Measurements from ENCODE around the gene CXCR2. TPM values are rescaled to one million over a fixed set of nuclear protein-coding genes. Genes with fewer than 3 reads are reported as not detected.

The CXCR2 gene
- 100 to 1,000 TPM in 1 of 7 donors, 10 to 100 TPM in 6; 24.4 to 113 (median 56.2) TPM for total RNA-seq
- polyA plus RNA-seq = 1 to 10 TPM in 2 of 3 donors, under 1 TPM in 1; 0.39 to 6.5 (median 2.6) TPM
- long read RNA-seq, donor 1 = 0 reads
- long read RNA-seq, donor 2 = 0 reads

- H3K4me3 ChIP-seq = peak within 1 kb of the TSS in 7 of 8 donors; percentile 14 to 57 (median 29)
- peak within 1 kb of the TSS in 7 of 8 donors; percentile 62 to 90 (median 81) for H3K27ac ChIP-seq
- 19 to 43% (median 25%) methylated on average over 8 of the region's 8 CpGs for WGBS, 5 donors
- peaks cover 0 to 20% (median 10%) of the 10 kb centered on the region in 6 donors for H3K4me1 ChIP-seq
- intact Hi-C loops (cut with DNase I; ENCODE audit: low total_unique reads) = no loop called here
- peak; percentile 87 for DNase-seq
- peaks cover 0 to 21% (median 0%) of the 10 kb centered on the region in 7 donors for H3K27me3 ChIP-seq (replicated peaks in 1 of 7)
- no peaks in the 10 kb centered on the region for H3K36me3 ChIP-seq
- peak in 4 of 11 experiments; percentile 14 to 42 (median 23) for TF ChIP-seq CTCF (IDR thresholded peaks at IDR 0.05 in 8 of 11, conservative IDR thresholded peaks at IDR 0.05 in 3 of 11)
- no peak for TF ChIP-seq POLR2AphosphoS5 (IDR thresholded peaks at IDR 0.05)
- H3K9me3 ChIP-seq = peaks cover 0 to 28% (median 25%) of the 10 kb centered on the region in 8 donors
Observed at GRCh38 chr2:218125626-218126080, at the start of gene CXCR2. TSS of gene CXCR2 (plus strand) at chr2:218126028. CDS start at chr2:218134802, 8,774 bp downstream.

- Histone ChIP-seq H3K9me3 (no peaks in the 10 kb centered on the region), H3K27me3 (replicated peaks in 1 of 7) (no peaks in the 10 kb centered on the region), H3K27ac (no peak overlapping the region), H3K36me3 (no peaks in the 10 kb centered on the region), H3K4me1 (peaks cover 0 to 6% (median 0%) of the 10 kb centered on the region in 6 donors), H3K4me3 (no peak overlapping the region)
- no peak for TF ChIP-seq CTCF (IDR thresholded peaks at IDR 0.05 in 8 of 11, conservative IDR thresholded peaks at IDR 0.05 in 3 of 11)
- TF ChIP-seq POLR2AphosphoS5 (IDR thresholded peaks at IDR 0.05) = no peak
- TF ChIP-seq POLR2A (IDR thresholded peaks at IDR 0.05) = no peak
- intact Hi-C loops (cut with DNase I; ENCODE audit: low total_unique reads) = loop anchor here (10.0 kb wide), 1 partner anchor 293 kb away; no protein-coding TSS in a partner anchor
- WGBS, 5 donors = 71 to 90% (median 80%) methylated on average over 8 to 9 of the region's 9 CpGs
- no peak for DNase-seq
Observed at GRCh38 chr2:218077464-218078216, 48.2 kb upstream of the CXCR2 start.

GRCh38 chr2:218079943-218080913 lies 45.6 kb upstream of the CXCR2 start:
- H3K27me3 ChIP-seq (replicated peaks in 1 of 7) = peaks cover 0 to 7% (median 0%) of the 10 kb centered on the region in 7 donors
- no peaks in the 10 kb centered on the region for H3K4me1 ChIP-seq
- H3K36me3 ChIP-seq = no peaks in the 10 kb centered on the region
- intact Hi-C loops (cut with DNase I; ENCODE audit: low total_unique reads) = loop anchor here (10.0 kb wide), 1 partner anchor 295 kb away; no protein-coding TSS in a partner anchor
- no peak overlapping the region for H3K4me3 ChIP-seq
- no peak for DNase-seq
- H3K27ac ChIP-seq = no peak overlapping the region
- 69 to 81% (median 77%) methylated on average over 13 to 15 of the region's 15 CpGs for WGBS, 5 donors
- peaks cover 0 to 3% (median 0%) of the 10 kb centered on the region in 8 donors for H3K9me3 ChIP-seq
- no peak for TF ChIP-seq POLR2A (IDR thresholded peaks at IDR 0.05)
- TF ChIP-seq CTCF (IDR thresholded peaks at IDR 0.05 in 8 of 11, conservative IDR thresholded peaks at IDR 0.05 in 3 of 11) = no peak
- TF ChIP-seq POLR2AphosphoS5 (IDR thresholded peaks at IDR 0.05) = no peak
